Loucy (cell line): ENCODE data around the gene PARD3B.

ENCODE experiments used
- CTCF ChIP-seq: fragments of 200-600 bp; sonication (generic); conservative IDR thresholded peaks from 2 replicates; pipeline ENCODE4 v1.5.1; 2014; ENCODE audit warnings: mild to moderate bottlenecking, antibody characterized with exemption, low read length
- EZH2phosphoT487 ChIP-seq: fragments of 200-600 bp; IDR thresholded peaks from 2 replicates; pipeline ENCODE4 v1.6.1; 2018; ENCODE audit warnings: antibody characterized with exemption, mild to moderate bottlenecking, moderate library complexity, borderline replicate concordance

GRCh38 chr2:204657024-204657423, 111.7 kb downstream of the PARD3B start:
- TF ChIP-seq CTCF (no peak), EZH2phosphoT487 (no peak)
